PC-3 (cell line): ENCODE results near the gene RBM47.

ENCODE experiments used
- CTCF ChIP-seq: fragments of 300-600 bp; sonication (generic); conservative IDR thresholded peaks from 2 replicates; pipeline ENCODE4 v1.5.1; 2017; ENCODE audit warnings: antibody characterized with exemption, low read depth, mild to moderate bottlenecking, low read length
- EZH2 ChIP-seq: fragments of 300-600 bp; sonication (generic); IDR thresholded peaks from one replicate; pipeline ENCODE4 v1.6.1; 2017; ENCODE audit warnings: antibody characterized with exemption, mild to moderate bottlenecking, low read length; ENCODE audit not compliant: unreplicated experiment

- TF ChIP-seq CTCF (no peak), EZH2 (no peak)
Measured at GRCh38 chr4:40596522-40596921, 33.1 kb downstream of the RBM47 start.
